ENCODE measurements around the gene SLC6A8. TPM values are rescaled to one million over a fixed set of nuclear protein-coding genes. Genes with fewer than 3 reads are reported as not detected.

The SLC6A8 gene
- total and polyA plus RNA-seq, 2 donors (not counting 1 experiment from before 2014, with no cell fraction given): 0.49 to 2.9 TPM

GRCh38 chrX:153700967-153701366, 13.2 kb downstream of the SLC6A8 start:
- Mint-ChIP-seq H3K9me3 (ENCODE audit: insufficient read depth) (no peaks in the 10 kb centered on the region), H3K27ac (no peak overlapping the region), H3K4me3 (no peak overlapping the region), H3K4me1 (no peaks in the 10 kb centered on the region), H3K27me3 (no peaks in the 10 kb centered on the region)
- no peak for TF ChIP-seq CTCF (IDR thresholded peaks at IDR 0.05)
- no peak for TF ChIP-seq EZH2 (IDR thresholded peaks at IDR 0.05; ENCODE audit: borderline replicate concordance, insufficient read depth, low read depth, low read length, poor library complexity, severe bottlenecking)
- 100% methylated on average over 1 of the region's 6 CpGs for WGBS (ENCODE audit: insufficient coverage)
- Histone ChIP-seq H3K4me1 (ENCODE audit: control insufficient read depth in 2 of 2, insufficient read depth in 2 of 2, low read length in 2 of 2) (no peaks in the 10 kb centered on the region), H3K9ac (ENCODE audit: low read length) (no peak overlapping the region), H3K27me3 (replicated peaks in 1 of 4; ENCODE audit: control extremely low read depth in 1 of 4, control insufficient read depth in 3 of 4, insufficient read depth in 4 of 4, low read length in 3 of 4) (no peaks in the 10 kb centered on the region), H3K4me2 (replicated peaks; ENCODE audit: low read depth, low read length, poor library complexity, severe bottlenecking) (no peak overlapping the region), H3K36me3 (replicated peaks in 1 of 2; ENCODE audit: control extremely low read depth in 1 of 2, control insufficient read depth in 1 of 2, extremely low read depth in 1 of 2, insufficient read depth in 2 of 2, low read length in 1 of 2) (peaks cover 0 to 16% of the 10 kb centered on the region in 2 experiments), H3K27ac (ENCODE audit: low read length in 2 of 2) (no peak overlapping the region), H3K4me3 (ENCODE audit: control extremely low read depth in 1 of 5, extremely low read depth in 1 of 5, insufficient read depth in 1 of 5, low read depth in 2 of 5, low read length in 4 of 5) (no peak overlapping the region), H2AFZ (ENCODE audit: insufficient read depth, low read depth, low read length, poor library complexity, severe bottlenecking) (no peak overlapping the region), H3K79me2 (ENCODE audit: control insufficient read depth, insufficient read depth, low read length) (no peaks in the 10 kb centered on the region), H4K20me1 (ENCODE audit: control insufficient read depth, insufficient read depth, low read length, poor library complexity, severe bottlenecking) (peaks cover 22% of the 10 kb centered on the region), H3K9me3 (ENCODE audit: control extremely low read depth in 1 of 3, control insufficient read depth in 2 of 3, insufficient read depth in 1 of 3, low read length in 2 of 3) (no peaks in the 10 kb centered on the region)
- CTCF ChIA-PET: no interaction called here
- ATAC-seq (ENCODE audit: low read depth) (no peak), DNase-seq (no peak)
- POLR2A ChIA-PET: no interaction called here
- intact Hi-C loops (cut with micrococcal nuclease): no loop called here

- POLR2A ChIA-PET: no interaction called here
- H3K4me3 Mint-ChIP-seq: no peak overlapping the region
- TF ChIP-seq EZH2 (IDR thresholded peaks at IDR 0.05; ENCODE audit: borderline replicate concordance, insufficient read depth, low read depth, low read length, poor library complexity, severe bottlenecking) (no peak), CTCF (IDR thresholded peaks at IDR 0.05) (no peak)
- Histone ChIP-seq H4K20me1 (ENCODE audit: control insufficient read depth, insufficient read depth, low read length, poor library complexity, severe bottlenecking) (peaks cover 29% of the 10 kb centered on the region), H3K79me2 (ENCODE audit: control insufficient read depth, insufficient read depth, low read length) (no peaks in the 10 kb centered on the region), H3K4me1 (ENCODE audit: control insufficient read depth in 2 of 2, insufficient read depth in 2 of 2, low read length in 2 of 2) (no peaks in the 10 kb centered on the region), H2AFZ (ENCODE audit: insufficient read depth, low read depth, low read length, poor library complexity, severe bottlenecking) (no peak overlapping the region), H3K36me3 (replicated peaks in 1 of 2; ENCODE audit: control extremely low read depth in 1 of 2, control insufficient read depth in 1 of 2, extremely low read depth in 1 of 2, insufficient read depth in 2 of 2, low read length in 1 of 2) (peaks cover 0 to 16% of the 10 kb centered on the region in 2 experiments), H3K27me3 (replicated peaks in 1 of 4; ENCODE audit: control extremely low read depth in 1 of 4, control insufficient read depth in 3 of 4, insufficient read depth in 4 of 4, low read length in 3 of 4) (no peaks in the 10 kb centered on the region), H3K9me3 (ENCODE audit: control extremely low read depth in 1 of 3, control insufficient read depth in 2 of 3, insufficient read depth in 1 of 3, low read length in 2 of 3) (no peaks in the 10 kb centered on the region), H3K9ac (ENCODE audit: low read length) (no peak overlapping the region), H3K4me2 (replicated peaks; ENCODE audit: low read depth, low read length, poor library complexity, severe bottlenecking) (no peak overlapping the region), H3K27ac (ENCODE audit: low read length in 2 of 2) (no peak overlapping the region), H3K4me3 (ENCODE audit: control extremely low read depth in 1 of 5, extremely low read depth in 1 of 5, insufficient read depth in 1 of 5, low read depth in 2 of 5, low read length in 4 of 5) (no peak overlapping the region)
- intact Hi-C loops (cut with micrococcal nuclease): no loop called here
- no peaks in the 10 kb centered on the region for H3K9me3 Mint-ChIP-seq (ENCODE audit: insufficient read depth)
- H3K4me1 Mint-ChIP-seq: no peaks in the 10 kb centered on the region
- no peak for DNase-seq
- CTCF ChIA-PET: no interaction called here
- H3K27ac Mint-ChIP-seq: no peak overlapping the region
- no peaks in the 10 kb centered on the region for H3K27me3 Mint-ChIP-seq
- WGBS (ENCODE audit: insufficient coverage): no CpG with 5 or more reads among the region's 12 CpGs
- ATAC-seq (ENCODE audit: low read depth): no peak
Observed at GRCh38 chrX:153701706-153702105, 14.0 kb downstream of the SLC6A8 start.

Data from B cell (primary cell).